Hepatocyte (in vitro differentiated cells): ENCODE results near the gene C8G. TPM values are rescaled to one million over a fixed set of nuclear protein-coding genes. Genes with fewer than 3 reads are reported as not detected.

Source experiments
- DNase-seq: peaks from one replicate; pipeline ENCODE4 v3.0.0-alpha.2; 2016; ENCODE audit warnings: low spot score
- H2AFZ ChIP-seq: fragments of 200-600 bp; sonication (generic); 2 replicates; pipeline ENCODE4 v1.6.0; 2016; ENCODE audit warnings: antibody characterized with exemption, mild to moderate bottlenecking
- H3K27ac ChIP-seq: fragments of 200-600 bp; sonication (generic); 2 replicates; pipeline ENCODE4 v1.5.1; 2016; ENCODE audit warnings: mild to moderate bottlenecking
- H3K27me3 ChIP-seq: fragments of 200-600 bp; sonication (generic); 2 replicates; pipeline ENCODE4 v1.6.1; 2016
- H3K36me3 ChIP-seq: fragments of 200-600 bp; sonication (generic); replicated peaks from 2 replicates; pipeline ENCODE4 v1.5.1; 2016; ENCODE audit warnings: low read depth; ENCODE audit not compliant: insufficient read depth
- H3K4me1 ChIP-seq: fragments of 200-600 bp; sonication (generic); 2 replicates; pipeline ENCODE4 v1.5.1; 2016; ENCODE audit warnings: mild to moderate bottlenecking, moderate library complexity; ENCODE audit not compliant: insufficient read depth
- H3K4me2 ChIP-seq: fragments of 200-600 bp; sonication (generic); 2 replicates; pipeline ENCODE4 v1.6.0; 2016
- H3K4me3 ChIP-seq: fragments of 200-600 bp; sonication (generic); 2 replicates; pipeline ENCODE4 v1.5.1; 2016; ENCODE audit warnings: mild to moderate bottlenecking
- H3K79me2 ChIP-seq: fragments of 200-600 bp; sonication (generic); 2 replicates; pipeline ENCODE4 v1.6.0; 2017; ENCODE audit warnings: mild to moderate bottlenecking
- H3K9me2 ChIP-seq: fragments of 200-600 bp; sonication (generic); replicated peaks from 2 replicates; pipeline ENCODE4 v1.6.0; 2017; ENCODE audit warnings: mild to moderate bottlenecking; ENCODE audit not compliant: insufficient read depth
- H3K9me3 ChIP-seq: fragments of 200-600 bp; sonication (generic); 2 replicates; pipeline ENCODE4 v1.5.1; 2016; ENCODE audit warnings: low read depth, mild to moderate bottlenecking
- H4K20me1 ChIP-seq: fragments of 200-600 bp; sonication (generic); 2 replicates; pipeline ENCODE4 v1.6.0; 2016; ENCODE audit warnings: mild to moderate bottlenecking; ENCODE audit not compliant: insufficient read depth, poor library complexity, severe bottlenecking
- EZH2 ChIP-seq: fragments of 200-600 bp; sonication (generic); IDR thresholded peaks from 2 replicates; pipeline ENCODE4 v1.6.1; 2016; ENCODE audit warnings: antibody characterized with exemption, mild to moderate bottlenecking, borderline replicate concordance
- EZH2phosphoT487 ChIP-seq: fragments of 200-600 bp; sonication (generic); IDR thresholded peaks from one replicate; pipeline ENCODE4 v1.6.1; 2018; ENCODE audit warnings: antibody characterized with exemption, mild to moderate bottlenecking, low read depth, moderate library complexity; ENCODE audit not compliant: unreplicated experiment, severe bottlenecking
- WGBS: methylation state at CpG from one replicate; pipeline ENCODE4 v1.1.6; 2016; ENCODE audit warnings: low lambda C conversion rate; ENCODE audit errors: missing lambda C conversion rate; 5-methylcytosine and 5-hydroxymethylcytosine counted together
- polyA plus RNA-seq: library from polyadenylated mRNA; unstranded; fragments of >200 nt; fragmentation: Nextera tagmentation; extraction: Ambion mirVana; gene quantifications from 2 replicates; pipeline ENCODE4 v1.2.1, GENCODE V29; 2016
- total RNA-seq: library from RNA; depleted of rRNA; stranded (reverse); fragments of >200 nt; gene quantifications from 2 replicates; pipeline ENCODE4 v1.2.3, GENCODE V29; 2014
- TF ChIP-seq, protein P1 (sequence below): fragments of 200-600 bp; sonication (generic); IDR thresholded peaks from 2 replicates; pipeline ENCODE4 v1.5.1; 2016; ENCODE audit warnings: antibody characterized with exemption, mild to moderate bottlenecking; ENCODE audit not compliant: poor library complexity

The C8G gene
- total and polyA plus RNA-seq, 2 experiments from 2014 or later = 5.7 to 15.4 TPM

DNA sequence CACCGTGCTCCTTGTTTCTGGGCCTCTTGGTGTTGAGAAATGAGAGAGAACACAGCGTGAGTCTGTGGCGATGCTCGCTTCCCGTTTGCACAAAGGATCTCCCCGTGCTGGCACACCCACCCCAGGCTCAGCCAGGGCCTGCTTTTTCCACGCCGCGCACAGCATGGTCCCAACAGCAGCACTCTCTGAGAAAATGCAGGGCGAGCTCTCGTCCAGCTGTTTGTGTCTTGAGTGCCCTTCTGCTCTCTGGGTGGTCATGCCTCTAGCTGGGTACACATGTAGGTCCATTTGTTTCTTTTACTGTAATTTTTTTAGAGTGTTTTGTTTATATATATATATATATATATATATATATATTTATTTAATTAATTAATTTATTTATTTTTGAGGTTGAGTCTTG is 27.1 kb upstream of the C8G start:
- Histone ChIP-seq H3K36me3 (no peaks in the 10 kb centered on the region), H3K4me2 (no peak overlapping the region)
- 88% methylated on average over 11 of the region's 11 CpGs for WGBS

DNA sequence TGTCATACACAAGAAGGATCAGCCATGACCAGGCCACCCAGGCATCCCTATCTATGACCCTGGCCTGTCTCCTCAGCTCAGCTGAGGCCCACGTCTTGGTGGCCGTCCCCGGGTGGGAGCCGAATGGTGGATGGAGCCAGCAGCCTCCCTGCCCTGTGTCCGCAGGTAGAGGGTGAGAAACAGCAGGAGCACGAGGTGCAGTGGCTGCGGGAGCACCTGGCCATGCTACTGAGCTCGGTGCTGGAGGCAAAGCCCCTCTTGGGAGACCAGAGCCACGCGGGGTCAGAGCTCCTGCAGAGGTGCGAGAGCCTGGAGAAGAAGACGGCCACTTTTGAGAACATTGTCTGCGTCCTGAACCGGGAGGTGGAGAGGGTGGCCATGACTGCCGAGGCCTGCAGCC is 25.0 kb upstream of the C8G start:
- WGBS = 96% methylated on average over 15 of the region's 15 CpGs
- H2AFZ ChIP-seq = no peak overlapping the region
- no peaks in the 10 kb centered on the region for H4K20me1 ChIP-seq
- H3K36me3 ChIP-seq = no peaks in the 10 kb centered on the region
- no peaks in the 10 kb centered on the region for H3K4me1 ChIP-seq
- no peak for TF ChIP-seq EZH2phosphoT487
- TF ChIP-seq EZH2 = no peak
- TF ChIP-seq, protein P1, sequence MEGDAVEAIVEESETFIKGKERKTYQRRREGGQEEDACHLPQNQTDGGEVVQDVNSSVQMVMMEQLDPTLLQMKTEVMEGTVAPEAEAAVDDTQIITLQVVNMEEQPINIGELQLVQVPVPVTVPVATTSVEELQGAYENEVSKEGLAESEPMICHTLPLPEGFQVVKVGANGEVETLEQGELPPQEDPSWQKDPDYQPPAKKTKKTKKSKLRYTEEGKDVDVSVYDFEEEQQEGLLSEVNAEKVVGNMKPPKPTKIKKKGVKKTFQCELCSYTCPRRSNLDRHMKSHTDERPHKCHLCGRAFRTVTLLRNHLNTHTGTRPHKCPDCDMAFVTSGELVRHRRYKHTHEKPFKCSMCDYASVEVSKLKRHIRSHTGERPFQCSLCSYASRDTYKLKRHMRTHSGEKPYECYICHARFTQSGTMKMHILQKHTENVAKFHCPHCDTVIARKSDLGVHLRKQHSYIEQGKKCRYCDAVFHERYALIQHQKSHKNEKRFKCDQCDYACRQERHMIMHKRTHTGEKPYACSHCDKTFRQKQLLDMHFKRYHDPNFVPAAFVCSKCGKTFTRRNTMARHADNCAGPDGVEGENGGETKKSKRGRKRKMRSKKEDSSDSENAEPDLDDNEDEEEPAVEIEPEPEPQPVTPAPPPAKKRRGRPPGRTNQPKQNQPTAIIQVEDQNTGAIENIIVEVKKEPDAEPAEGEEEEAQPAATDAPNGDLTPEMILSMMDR = no peak
- H3K79me2 ChIP-seq = no peaks in the 10 kb centered on the region
- no peak for DNase-seq
- H3K27me3 ChIP-seq = no peaks in the 10 kb centered on the region
- H3K4me2 ChIP-seq = no peak overlapping the region
- no peaks in the 10 kb centered on the region for H3K9me2 ChIP-seq
- H3K9me3 ChIP-seq = no peaks in the 10 kb centered on the region
- no peak overlapping the region for H3K27ac ChIP-seq
- H3K4me3 ChIP-seq = no peak overlapping the region

More for the DNA sequence above, 27.1 kb upstream of the C8G start:
- H3K9me3 ChIP-seq = no peaks in the 10 kb centered on the region
- no peaks in the 10 kb centered on the region for H3K27me3 ChIP-seq
- H3K79me2 ChIP-seq = no peaks in the 10 kb centered on the region
- H3K4me3 ChIP-seq = no peak overlapping the region
- no peak overlapping the region for H2AFZ ChIP-seq
- TF ChIP-seq, protein P1 = no peak
- no peak for TF ChIP-seq EZH2phosphoT487
- no peak for TF ChIP-seq EZH2
- H3K4me1 ChIP-seq = no peaks in the 10 kb centered on the region
- DNase-seq = no peak
- no peak overlapping the region for H3K27ac ChIP-seq
- H3K9me2 ChIP-seq = no peaks in the 10 kb centered on the region
- no peaks in the 10 kb centered on the region for H4K20me1 ChIP-seq

DNA sequence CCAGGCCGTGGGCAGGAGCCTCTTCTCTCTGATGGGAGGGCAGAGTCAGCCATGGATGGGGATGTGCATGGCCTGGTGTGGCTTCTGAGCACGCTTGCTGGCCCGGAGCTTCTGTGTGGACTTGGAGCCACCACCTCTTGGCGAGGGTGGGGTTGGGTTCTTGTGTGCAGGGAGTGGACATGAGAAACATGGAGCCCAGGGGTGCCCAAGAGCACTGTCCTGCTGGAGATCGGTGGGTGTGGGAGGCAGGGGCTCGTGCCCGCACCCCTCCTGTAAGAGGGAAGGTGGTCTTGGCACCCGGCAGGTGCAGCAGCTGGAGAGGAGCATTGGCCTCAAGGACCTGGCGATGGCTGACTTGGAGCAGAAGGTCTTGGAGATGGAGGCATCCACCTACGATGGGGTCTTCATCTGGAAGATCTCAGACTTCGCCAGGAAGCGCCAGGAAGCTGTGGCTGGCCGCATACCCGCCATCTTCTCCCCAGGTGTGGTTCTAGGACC is 24.3 kb upstream of the C8G start:
- no peaks in the 10 kb centered on the region for H3K36me3 ChIP-seq
- H4K20me1 ChIP-seq = no peaks in the 10 kb centered on the region
- no peaks in the 10 kb centered on the region for H3K27me3 ChIP-seq
- no peak overlapping the region for H3K27ac ChIP-seq
- H3K4me2 ChIP-seq = no peak overlapping the region
- TF ChIP-seq, protein P1 = no peak
- TF ChIP-seq EZH2 = no peak
- TF ChIP-seq EZH2phosphoT487 = no peak
- H3K9me3 ChIP-seq = no peaks in the 10 kb centered on the region
- WGBS = 98% methylated on average over 14 of the region's 14 CpGs
- H3K9me2 ChIP-seq = no peaks in the 10 kb centered on the region
- no peak for DNase-seq
- no peak overlapping the region for H3K4me3 ChIP-seq
- H3K79me2 ChIP-seq = no peaks in the 10 kb centered on the region
- no peaks in the 10 kb centered on the region for H3K4me1 ChIP-seq
- H2AFZ ChIP-seq = no peak overlapping the region

DNA sequence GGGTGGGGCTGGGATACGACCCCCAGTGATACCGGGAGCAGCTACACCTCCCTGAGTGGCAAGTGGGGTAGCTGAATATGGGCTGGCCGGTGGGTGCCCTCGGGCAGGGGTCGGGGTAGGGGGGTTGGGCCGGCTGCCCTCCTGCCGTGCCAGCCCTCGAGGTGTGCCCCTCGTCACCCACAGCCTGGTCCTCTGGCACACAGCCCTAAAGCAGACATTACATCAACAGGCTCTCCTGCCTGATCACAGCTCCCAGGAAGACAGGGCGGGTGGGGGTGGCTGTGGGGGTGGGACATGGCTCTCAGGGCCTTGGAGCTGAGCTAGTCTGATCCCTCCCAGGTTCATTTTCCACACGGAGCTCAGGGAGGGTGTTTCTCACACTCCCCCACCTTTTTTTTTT is 23.7 kb upstream of the C8G start:
- H3K79me2 ChIP-seq = no peaks in the 10 kb centered on the region
- no peaks in the 10 kb centered on the region for H3K4me1 ChIP-seq
- H2AFZ ChIP-seq = no peak overlapping the region
- no peaks in the 10 kb centered on the region for H3K9me3 ChIP-seq
- H4K20me1 ChIP-seq = no peaks in the 10 kb centered on the region
- no peaks in the 10 kb centered on the region for H3K27me3 ChIP-seq
- 100% methylated on average over 4 of the region's 11 CpGs for WGBS
- H3K4me3 ChIP-seq = no peak overlapping the region
- H3K4me2 ChIP-seq = no peak overlapping the region
- DNase-seq = no peak
- no peaks in the 10 kb centered on the region for H3K36me3 ChIP-seq
- no peaks in the 10 kb centered on the region for H3K9me2 ChIP-seq
- TF ChIP-seq EZH2phosphoT487 (no peak), EZH2 (no peak)
- TF ChIP-seq, protein P1 = no peak
- no peak overlapping the region for H3K27ac ChIP-seq
